KMS-11 (cell line): ENCODE data around the gene ELP6.

Source experiments
- H2AFZ ChIP-seq: fragments of 200-600 bp; sonication (generic); 2 replicates; pipeline ENCODE4 v1.6.1; 2016; ENCODE audit warnings: antibody characterized with exemption, mixed run types, low read depth
- H3K27ac ChIP-seq: fragments of 200-600 bp; sonication (generic); 2 replicates; pipeline ENCODE4 v1.6.1; 2016; ENCODE audit warnings: mild to moderate bottlenecking, mixed run types
- H3K27me3 ChIP-seq: fragments of 200-600 bp; sonication (generic); 2 replicates; pipeline ENCODE4 v1.6.1; 2017; ENCODE audit warnings: mild to moderate bottlenecking, low read depth, mixed run types, moderate library complexity; ENCODE audit not compliant: insufficient read depth
- H3K36me3 ChIP-seq: fragments of 200-600 bp; sonication (generic); 2 replicates; pipeline ENCODE4 v1.6.1; 2017; ENCODE audit warnings: mild to moderate bottlenecking, mixed run types; ENCODE audit not compliant: insufficient read depth
- H3K4me1 ChIP-seq: fragments of 200-600 bp; sonication (generic); 2 replicates; pipeline ENCODE4 v1.6.1; 2016; ENCODE audit warnings: mild to moderate bottlenecking, low read depth, mixed run types; ENCODE audit not compliant: poor library complexity, severe bottlenecking
- H3K4me2 ChIP-seq: fragments of 200-600 bp; sonication (generic); 2 replicates; pipeline ENCODE4 v1.7.0; 2016; ENCODE audit warnings: mild to moderate bottlenecking, mixed run types
- H3K4me3 ChIP-seq: fragments of 200-600 bp; sonication (generic); IDR thresholded peaks from 2 replicates; pipeline ENCODE4 v1.6.1; 2017; ENCODE audit warnings: low read depth, low read length, mixed read lengths; ENCODE audit not compliant: insufficient read depth
- H3K79me2 ChIP-seq: fragments of 200-600 bp; sonication (generic); 2 replicates; pipeline ENCODE4 v1.6.1; 2016; ENCODE audit warnings: low read depth, mixed run types; ENCODE audit not compliant: insufficient read depth
- H3K9ac ChIP-seq: fragments of 200-600 bp; sonication (generic); 2 replicates; pipeline ENCODE4 v1.6.1; 2016; ENCODE audit warnings: mild to moderate bottlenecking, mixed run types
- H4K20me1 ChIP-seq: fragments of 200-600 bp; sonication (generic); 2 replicates; pipeline ENCODE4 v1.6.1; 2016; ENCODE audit warnings: mild to moderate bottlenecking, mixed run types; ENCODE audit not compliant: insufficient read depth
- TF ChIP-seq, protein P1 (sequence below): fragments of 200-600 bp; sonication (generic); conservative IDR thresholded peaks from 2 replicates; pipeline ENCODE4 v1.6.1; 2017; ENCODE audit warnings: low read depth, mild to moderate bottlenecking, antibody characterized with exemption, low read length, moderate library complexity, mixed read lengths

Gene ELP6

DNA sequence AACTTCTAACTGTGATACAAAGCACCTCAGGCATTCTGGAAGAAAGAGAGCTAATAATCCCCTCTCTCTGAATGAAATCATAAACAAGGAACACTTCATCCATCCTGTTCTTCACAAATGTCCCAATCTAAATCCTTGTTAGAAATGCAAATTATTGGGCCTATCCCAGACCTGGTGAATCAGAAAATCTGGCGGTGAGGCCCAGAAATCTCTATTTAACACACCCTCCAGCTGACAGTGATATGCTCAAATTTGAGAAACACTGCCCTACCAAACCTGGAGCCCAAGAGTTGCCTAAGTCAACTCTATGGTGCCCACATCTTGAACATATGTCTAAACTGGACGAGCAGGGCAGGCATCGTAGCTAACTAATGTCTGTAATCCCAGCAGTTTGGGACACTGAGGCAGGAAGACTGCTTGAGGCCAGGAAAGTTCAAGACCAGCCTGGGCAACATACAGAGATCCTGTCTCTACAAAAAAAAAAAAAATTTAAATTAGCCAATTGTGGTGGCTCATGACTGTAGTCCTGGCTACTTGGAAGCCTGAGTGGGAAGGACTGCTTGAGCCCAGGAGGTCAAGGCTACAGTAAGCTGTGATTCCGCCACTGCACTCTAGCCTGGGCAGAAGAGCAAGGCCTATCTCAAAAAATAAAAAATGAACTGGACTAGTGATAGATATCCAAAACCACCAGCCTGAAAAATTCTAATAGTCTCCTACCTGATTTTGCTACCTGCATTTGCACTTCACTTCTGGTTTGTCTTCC is 60.9 kb downstream of the ELP6 start:
- no peak overlapping the region for H2AFZ ChIP-seq
- peaks cover 6% of the 10 kb centered on the region for H3K4me1 ChIP-seq
- no peak overlapping the region for H3K27ac ChIP-seq
- H3K27me3 ChIP-seq = no peaks in the 10 kb centered on the region
- H3K9ac ChIP-seq = no peak overlapping the region
- H3K36me3 ChIP-seq = no peaks in the 10 kb centered on the region
- no peak overlapping the region for H3K4me2 ChIP-seq
- no peaks in the 10 kb centered on the region; the same call in 1 of the 2 replicates for H3K79me2 ChIP-seq
- no peak overlapping the region for H3K4me3 ChIP-seq
- TF ChIP-seq, protein P1, sequence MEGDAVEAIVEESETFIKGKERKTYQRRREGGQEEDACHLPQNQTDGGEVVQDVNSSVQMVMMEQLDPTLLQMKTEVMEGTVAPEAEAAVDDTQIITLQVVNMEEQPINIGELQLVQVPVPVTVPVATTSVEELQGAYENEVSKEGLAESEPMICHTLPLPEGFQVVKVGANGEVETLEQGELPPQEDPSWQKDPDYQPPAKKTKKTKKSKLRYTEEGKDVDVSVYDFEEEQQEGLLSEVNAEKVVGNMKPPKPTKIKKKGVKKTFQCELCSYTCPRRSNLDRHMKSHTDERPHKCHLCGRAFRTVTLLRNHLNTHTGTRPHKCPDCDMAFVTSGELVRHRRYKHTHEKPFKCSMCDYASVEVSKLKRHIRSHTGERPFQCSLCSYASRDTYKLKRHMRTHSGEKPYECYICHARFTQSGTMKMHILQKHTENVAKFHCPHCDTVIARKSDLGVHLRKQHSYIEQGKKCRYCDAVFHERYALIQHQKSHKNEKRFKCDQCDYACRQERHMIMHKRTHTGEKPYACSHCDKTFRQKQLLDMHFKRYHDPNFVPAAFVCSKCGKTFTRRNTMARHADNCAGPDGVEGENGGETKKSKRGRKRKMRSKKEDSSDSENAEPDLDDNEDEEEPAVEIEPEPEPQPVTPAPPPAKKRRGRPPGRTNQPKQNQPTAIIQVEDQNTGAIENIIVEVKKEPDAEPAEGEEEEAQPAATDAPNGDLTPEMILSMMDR = no peak
- no peaks in the 10 kb centered on the region for H4K20me1 ChIP-seq
